ENCODE measurements around the gene NSMCE1. TPM values are rescaled to one million over a fixed set of nuclear protein-coding genes. Genes with fewer than 3 reads are reported as not detected.

The NSMCE1 gene
- total and polyA plus RNA-seq, 10 donors = 18.4 to 79.0 (median 36.7) TPM

- H3K4me1 ChIP-seq = peaks cover 54 to 100% (median 87%) of the 10 kb centered on the region in 6 donors
- no peak for TF ChIP-seq CTCF (IDR thresholded peaks at IDR 0.05 in 8 of 11, conservative IDR thresholded peaks at IDR 0.05 in 3 of 11)
- no peak for TF ChIP-seq POLR2AphosphoS5 (IDR thresholded peaks at IDR 0.05)
- no peak for TF ChIP-seq POLR2A (IDR thresholded peaks at IDR 0.05)
- no peaks in the 10 kb centered on the region for H3K36me3 ChIP-seq
- H3K27ac ChIP-seq = peak overlapping the region in 7 of 8 donors; percentile 73 to 94 (median 90)
- no peaks in the 10 kb centered on the region for H3K9me3 ChIP-seq
- WGBS, 5 donors = 82 to 85% (median 83%) methylated on average over 9 of the region's 9 CpGs
- no peak for DNase-seq
- H3K4me3 ChIP-seq = no peak overlapping the region
- intact Hi-C loops (cut with DNase I; ENCODE audit: low total_unique reads) = loop anchor here (10.0 kb wide), 2 partner anchors 65 to 215 kb away; no protein-coding TSS in a partner anchor
- no peaks in the 10 kb centered on the region for H3K27me3 ChIP-seq (replicated peaks in 1 of 7)
Measured at GRCh38 chr16:27239906-27240655, 28.5 kb downstream of the NSMCE1 start.

GRCh38 chr16:27239026-27239425, 29.5 kb downstream of the NSMCE1 start:
- Histone ChIP-seq H3K4me1 (peaks cover 64 to 100% (median 90%) of the 10 kb centered on the region in 6 donors), H3K4me3 (no peak overlapping the region), H3K36me3 (peaks cover 0 to 4% (median under 1%) of the 10 kb centered on the region in 6 donors), H3K9me3 (no peaks in the 10 kb centered on the region), H3K27ac (peak overlapping the region; percentile 30 to 94 (median 89)), H3K27me3 (replicated peaks in 1 of 7) (no peaks in the 10 kb centered on the region)
- intact Hi-C loops (cut with DNase I; ENCODE audit: low total_unique reads) = loop anchor here (10.0 kb wide), 2 partner anchors 64 to 216 kb away; no protein-coding TSS in a partner anchor
- no peak for DNase-seq
- TF ChIP-seq CTCF (IDR thresholded peaks at IDR 0.05 in 8 of 11, conservative IDR thresholded peaks at IDR 0.05 in 3 of 11) = no peak
- no peak for TF ChIP-seq POLR2A (IDR thresholded peaks at IDR 0.05)
- TF ChIP-seq POLR2AphosphoS5 (IDR thresholded peaks at IDR 0.05) = no peak
- 97 to 100% (median 99%) methylated on average over 5 of the region's 5 CpGs for WGBS, 5 donors

- 81 to 96% (median 88%) methylated on average over 2 of the region's 2 CpGs for WGBS, 5 donors
- H3K27me3 ChIP-seq (replicated peaks in 1 of 7) = no peaks in the 10 kb centered on the region
- no peak overlapping the region for H3K4me3 ChIP-seq
- peaks cover 64 to 100% (median 90%) of the 10 kb centered on the region in 6 donors for H3K4me1 ChIP-seq
- peaks cover 0 to 7% (median 3%) of the 10 kb centered on the region in 6 donors for H3K36me3 ChIP-seq
- no peaks in the 10 kb centered on the region for H3K9me3 ChIP-seq
- intact Hi-C loops (cut with DNase I; ENCODE audit: low total_unique reads) = loop anchor here (10.0 kb wide), 2 partner anchors 64 to 216 kb away; no protein-coding TSS in a partner anchor
- peak overlapping the region; percentile 79 to 94 (median 89) for H3K27ac ChIP-seq
- no peak for TF ChIP-seq POLR2AphosphoS5 (IDR thresholded peaks at IDR 0.05)
- no peak for DNase-seq
Measured at GRCh38 chr16:27238591-27238990, 30.0 kb downstream of the NSMCE1 start.

GRCh38 chr16:27238016-27238587, 30.5 kb downstream of the NSMCE1 start:
- H3K9me3 ChIP-seq = no peaks in the 10 kb centered on the region
- H3K4me3 ChIP-seq = peak overlapping the region in 5 of 8 donors; percentile 5 to 54 (median 14)
- peaks cover 59 to 100% (median 90%) of the 10 kb centered on the region in 6 donors for H3K4me1 ChIP-seq
- no peaks in the 10 kb centered on the region for H3K27me3 ChIP-seq (replicated peaks in 1 of 7)
- peak; percentile 90 for DNase-seq
- H3K36me3 ChIP-seq = peaks cover 0 to 11% (median 4%) of the 10 kb centered on the region in 6 donors
- no peak for TF ChIP-seq POLR2A (IDR thresholded peaks at IDR 0.05)
- TF ChIP-seq CTCF (IDR thresholded peaks at IDR 0.05 in 8 of 11, conservative IDR thresholded peaks at IDR 0.05 in 3 of 11) = peak in 1 of 11 experiments; percentile 24
- TF ChIP-seq POLR2AphosphoS5 (IDR thresholded peaks at IDR 0.05) = peak; percentile 57 to 72 (median 67)
- peak overlapping the region; percentile 79 to 94 (median 89) for H3K27ac ChIP-seq
- 24 to 36% (median 30%) methylated on average over 16 of the region's 16 CpGs for WGBS, 5 donors
- intact Hi-C loops (cut with DNase I; ENCODE audit: low total_unique reads) = loop anchor here (10.0 kb wide), 2 partner anchors 63 to 217 kb away; no protein-coding TSS in a partner anchor

Data from spleen (tissue), 11 donors.